ENCODE data around the gene PTPRK.

The PTPRK gene

DNA sequence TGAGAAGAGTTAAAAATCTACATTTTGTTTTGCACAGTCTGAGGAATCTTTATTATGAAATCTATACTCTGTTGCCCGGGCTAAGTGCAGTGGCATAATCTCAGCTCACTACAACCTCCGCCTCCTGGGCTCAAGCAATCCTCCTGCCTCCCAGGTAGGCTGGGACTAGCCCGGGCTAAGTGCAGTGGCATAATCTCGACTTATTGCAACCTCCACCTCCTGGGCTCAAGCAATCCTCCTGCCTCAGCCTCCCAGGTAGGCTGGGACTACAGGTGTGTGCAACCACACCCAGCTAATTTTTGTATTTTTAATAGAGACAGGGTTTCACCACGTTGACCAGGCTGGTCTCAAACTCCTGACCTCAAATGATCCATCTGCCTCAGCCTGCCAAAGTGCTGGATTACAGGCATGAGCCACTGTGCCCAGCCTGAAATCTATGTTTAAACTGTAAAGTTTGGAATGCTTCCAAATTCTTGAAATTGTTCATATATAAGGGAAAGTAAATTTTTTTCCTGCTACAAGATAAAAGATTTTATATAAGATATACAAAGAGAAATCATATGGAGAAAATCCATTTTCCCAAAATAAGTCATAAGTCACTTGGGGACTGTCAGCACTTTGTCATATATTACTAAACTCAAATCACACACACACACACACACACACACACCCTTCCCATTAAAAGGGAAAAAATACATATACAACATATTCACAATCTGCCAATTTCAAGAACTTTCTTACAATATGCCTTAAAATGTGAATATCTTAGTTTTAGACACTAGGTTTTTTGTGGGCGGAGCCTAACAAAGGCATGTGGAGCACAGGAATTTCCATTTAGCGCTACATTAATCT lies 19.4 kb downstream of the PTPRK start:
- Histone ChIP-seq H3K4me1 (ENCODE audit: control insufficient read depth, insufficient read depth, low read length) (peaks cover 41% of the 10 kb centered on the region), H3K27ac (ENCODE audit: low read depth, low read length) (no peak overlapping the region), H3K4me3 (ENCODE audit: low read depth, low read length) (no peak overlapping the region), H3K9me3 (ENCODE audit: control insufficient read depth, insufficient read depth, low read depth, low read length) (no peaks in the 10 kb centered on the region), H3K27me3 (ENCODE audit: control insufficient read depth, insufficient read depth, low read length) (no peaks in the 10 kb centered on the region), H3K36me3 (ENCODE audit: control insufficient read depth, insufficient read depth, low read length) (no peaks in the 10 kb centered on the region), H3K9ac (ENCODE audit: low read length) (no peak overlapping the region)

DNA sequence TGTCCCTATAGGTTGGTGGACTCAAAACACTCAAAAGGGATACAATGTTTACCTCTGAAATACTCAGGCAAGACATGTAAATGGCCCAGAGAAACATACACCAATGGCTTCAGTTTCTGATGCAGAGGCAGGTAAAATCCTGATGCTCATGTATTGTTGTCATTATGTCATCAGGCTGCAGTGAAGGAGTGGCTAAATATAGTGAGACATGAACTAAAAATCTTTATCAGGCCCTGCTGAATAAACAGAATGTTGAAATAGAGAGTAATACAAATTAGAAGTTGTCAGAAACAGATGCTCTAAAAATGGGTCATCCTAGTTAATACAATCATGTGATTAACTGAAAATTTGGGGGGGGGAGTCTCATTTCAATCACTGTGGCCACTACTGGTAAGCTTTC lies 20.4 kb downstream of the PTPRK start:
- no peak overlapping the region for H3K27ac ChIP-seq (ENCODE audit: low read depth, low read length)
- H3K27me3 ChIP-seq (ENCODE audit: control insufficient read depth, insufficient read depth, low read length): no peaks in the 10 kb centered on the region
- H3K36me3 ChIP-seq (ENCODE audit: control insufficient read depth, insufficient read depth, low read length): no peaks in the 10 kb centered on the region
- no peaks in the 10 kb centered on the region for H3K9me3 ChIP-seq (ENCODE audit: control insufficient read depth, insufficient read depth, low read depth, low read length)
- no peak overlapping the region for H3K4me3 ChIP-seq (ENCODE audit: low read depth, low read length)
- no peak overlapping the region for H3K9ac ChIP-seq (ENCODE audit: low read length)
- peaks cover 44% of the 10 kb centered on the region for H3K4me1 ChIP-seq (ENCODE audit: control insufficient read depth, insufficient read depth, low read length)

DNA sequence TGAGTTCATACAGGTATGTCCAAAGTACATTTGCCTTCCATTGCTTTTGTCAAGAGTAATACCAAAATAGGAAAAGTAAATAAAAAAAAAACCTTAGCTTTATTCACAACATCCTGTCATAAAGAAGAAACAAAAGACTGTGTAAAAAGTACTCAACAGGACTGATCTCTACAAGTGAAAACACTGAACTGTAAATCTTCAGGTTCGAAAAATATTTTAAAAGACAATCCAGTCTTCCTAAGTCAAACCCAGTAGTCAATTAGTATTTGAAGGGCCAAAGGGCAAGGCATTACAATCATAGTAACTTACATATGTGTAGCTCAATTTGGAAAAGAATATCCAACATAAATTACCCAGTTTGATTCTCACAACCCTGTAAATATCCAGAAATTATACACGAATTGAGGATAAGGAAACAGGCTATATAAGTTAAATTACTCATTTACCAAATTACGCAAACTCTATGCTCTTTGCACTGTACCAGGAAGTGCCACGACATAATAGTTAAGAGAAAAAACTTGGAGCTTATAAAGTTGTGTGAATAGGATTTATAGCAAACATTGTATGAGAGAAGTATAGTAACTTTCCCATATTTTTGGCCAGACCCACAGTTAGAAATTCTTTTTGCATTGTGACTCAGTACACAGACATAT lies 21.2 kb downstream of the PTPRK start:
- Histone ChIP-seq H3K9ac (ENCODE audit: low read length) (no peak overlapping the region), H3K4me3 (ENCODE audit: low read depth, low read length) (no peak overlapping the region), H3K36me3 (ENCODE audit: control insufficient read depth, insufficient read depth, low read length) (no peaks in the 10 kb centered on the region), H3K9me3 (ENCODE audit: control insufficient read depth, insufficient read depth, low read depth, low read length) (no peaks in the 10 kb centered on the region), H3K27ac (ENCODE audit: low read depth, low read length) (no peak overlapping the region), H3K27me3 (ENCODE audit: control insufficient read depth, insufficient read depth, low read length) (no peaks in the 10 kb centered on the region), H3K4me1 (ENCODE audit: control insufficient read depth, insufficient read depth, low read length) (peaks cover 47% of the 10 kb centered on the region)

DNA sequence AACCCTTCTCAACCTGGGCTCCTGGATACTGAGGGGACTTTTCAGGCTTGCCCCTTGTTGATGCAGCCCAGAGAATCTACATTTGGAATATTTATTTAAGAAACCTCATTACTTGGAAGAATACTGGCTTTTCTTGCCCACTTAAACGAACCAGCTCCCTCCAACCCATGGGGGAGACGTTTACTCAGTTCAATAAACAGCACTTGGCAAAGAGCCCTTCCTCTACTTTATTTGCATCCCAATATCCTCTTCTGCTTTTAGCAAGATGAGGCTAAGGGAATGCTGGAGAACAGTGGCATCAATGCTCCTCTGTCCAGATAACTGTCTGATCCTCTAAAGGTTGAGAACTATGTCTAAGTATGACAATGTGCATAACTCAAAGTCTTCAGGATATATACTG lies 22.2 kb downstream of the PTPRK start:
- Histone ChIP-seq H3K4me1 (ENCODE audit: control insufficient read depth, insufficient read depth, low read length) (peaks cover 52% of the 10 kb centered on the region), H3K4me3 (ENCODE audit: low read depth, low read length) (no peak overlapping the region), H3K9me3 (ENCODE audit: control insufficient read depth, insufficient read depth, low read depth, low read length) (no peaks in the 10 kb centered on the region), H3K27me3 (ENCODE audit: control insufficient read depth, insufficient read depth, low read length) (no peaks in the 10 kb centered on the region), H3K36me3 (ENCODE audit: control insufficient read depth, insufficient read depth, low read length) (no peaks in the 10 kb centered on the region), H3K27ac (ENCODE audit: low read depth, low read length) (no peak overlapping the region), H3K9ac (ENCODE audit: low read length) (no peak overlapping the region)

DNA sequence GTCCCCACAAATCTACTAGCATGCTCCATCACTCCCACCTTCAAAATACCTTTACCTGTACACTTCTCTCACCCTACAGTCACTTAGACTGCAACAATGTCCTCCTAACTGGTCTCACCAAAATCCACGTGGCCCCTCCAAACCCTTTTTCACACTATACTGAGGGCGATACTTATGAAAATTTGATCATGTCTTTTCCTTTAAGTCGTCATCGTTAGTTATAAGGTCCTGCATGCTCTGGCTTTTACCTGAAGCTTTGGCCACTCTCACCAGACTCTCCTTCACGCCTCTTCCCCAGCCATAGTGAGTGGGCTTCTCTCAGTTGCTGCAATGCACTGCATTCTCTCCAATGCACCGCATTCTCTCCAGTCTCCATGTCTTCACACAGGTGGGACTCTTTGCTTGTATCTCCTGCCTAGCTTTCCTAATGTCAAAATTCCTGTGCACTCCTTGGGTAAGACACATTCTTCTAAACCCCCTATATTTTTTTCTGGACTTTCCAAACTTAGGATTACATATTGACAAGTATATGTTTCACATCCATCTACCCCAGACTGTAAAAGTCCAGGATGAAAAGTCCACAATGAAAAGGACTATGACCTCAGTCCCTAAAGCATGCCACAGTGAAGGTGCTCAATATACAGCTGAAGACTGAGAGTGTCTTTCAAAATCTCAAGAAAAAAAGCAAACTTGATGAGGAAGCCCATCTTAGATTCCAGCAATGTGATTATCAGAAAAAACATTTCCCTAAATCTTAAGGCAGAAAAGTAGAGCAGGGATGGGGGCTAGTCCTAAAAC lies 24.7 kb downstream of the PTPRK start:
- Histone ChIP-seq H3K4me3 (ENCODE audit: low read depth, low read length) (no peak overlapping the region), H3K4me1 (ENCODE audit: control insufficient read depth, insufficient read depth, low read length) (peaks cover 73% of the 10 kb centered on the region), H3K36me3 (ENCODE audit: control insufficient read depth, insufficient read depth, low read length) (no peaks in the 10 kb centered on the region), H3K9me3 (ENCODE audit: control insufficient read depth, insufficient read depth, low read depth, low read length) (no peaks in the 10 kb centered on the region), H3K27me3 (ENCODE audit: control insufficient read depth, insufficient read depth, low read length) (no peaks in the 10 kb centered on the region), H3K9ac (ENCODE audit: low read length) (no peak overlapping the region), H3K27ac (ENCODE audit: low read depth, low read length) (no peak overlapping the region)

DNA sequence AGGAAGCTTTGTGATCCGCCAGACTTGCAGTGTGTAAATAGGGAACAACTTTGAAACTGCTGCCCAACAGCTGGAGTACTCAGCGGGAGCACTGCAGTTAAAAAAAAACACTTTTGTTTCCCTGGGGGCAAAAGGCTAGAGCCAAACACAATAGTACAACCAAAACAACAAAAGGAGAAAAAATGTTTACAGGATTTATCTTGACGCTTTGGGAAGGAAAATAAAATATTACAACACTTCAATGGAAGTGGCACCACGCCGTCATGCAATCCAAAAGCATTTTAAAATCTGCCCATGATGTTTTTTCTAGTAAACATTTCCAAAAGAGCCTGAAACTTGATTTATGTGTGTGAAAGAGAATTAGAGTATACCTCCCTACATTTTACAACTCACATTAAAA lies 26.0 kb downstream of the PTPRK start:
- Histone ChIP-seq H3K4me1 (ENCODE audit: control insufficient read depth, insufficient read depth, low read length) (peaks cover 66% of the 10 kb centered on the region), H3K27ac (ENCODE audit: low read depth, low read length) (no peak overlapping the region), H3K36me3 (ENCODE audit: control insufficient read depth, insufficient read depth, low read length) (no peaks in the 10 kb centered on the region; the same call in 1 of the 2 replicates), H3K9me3 (ENCODE audit: control insufficient read depth, insufficient read depth, low read depth, low read length) (no peaks in the 10 kb centered on the region), H3K27me3 (ENCODE audit: control insufficient read depth, insufficient read depth, low read length) (no peaks in the 10 kb centered on the region), H3K4me3 (ENCODE audit: low read depth, low read length) (no peak overlapping the region), H3K9ac (ENCODE audit: low read length) (no peak overlapping the region)

DNA sequence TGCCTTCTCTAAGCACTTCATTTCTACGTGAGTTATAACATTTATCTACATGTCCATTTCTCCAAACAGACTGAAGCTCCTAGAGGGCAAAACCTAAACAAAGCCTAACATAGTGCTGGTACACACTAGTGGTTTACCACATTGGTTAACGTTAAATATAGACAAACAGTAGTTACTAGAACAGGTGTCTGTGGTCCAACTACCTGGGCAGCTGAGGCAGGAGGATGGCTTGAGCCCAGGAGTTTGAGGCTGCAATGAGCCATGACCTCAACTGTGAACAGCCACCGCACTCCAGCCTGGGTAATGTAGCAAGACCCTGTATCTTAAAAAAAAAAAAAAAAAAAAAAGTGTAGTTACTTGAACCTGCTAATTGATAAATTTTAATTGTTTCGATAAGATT lies 26.5 kb downstream of the PTPRK start:
- Histone ChIP-seq H3K4me3 (ENCODE audit: low read depth, low read length) (no peak overlapping the region), H3K9me3 (ENCODE audit: control insufficient read depth, insufficient read depth, low read depth, low read length) (no peaks in the 10 kb centered on the region), H3K27ac (ENCODE audit: low read depth, low read length) (no peak overlapping the region), H3K36me3 (ENCODE audit: control insufficient read depth, insufficient read depth, low read length) (no peaks in the 10 kb centered on the region; the same call in 1 of the 2 replicates), H3K9ac (ENCODE audit: low read length) (no peak overlapping the region), H3K4me1 (ENCODE audit: control insufficient read depth, insufficient read depth, low read length) (peaks cover 60% of the 10 kb centered on the region), H3K27me3 (ENCODE audit: control insufficient read depth, insufficient read depth, low read length) (no peaks in the 10 kb centered on the region)

DNA sequence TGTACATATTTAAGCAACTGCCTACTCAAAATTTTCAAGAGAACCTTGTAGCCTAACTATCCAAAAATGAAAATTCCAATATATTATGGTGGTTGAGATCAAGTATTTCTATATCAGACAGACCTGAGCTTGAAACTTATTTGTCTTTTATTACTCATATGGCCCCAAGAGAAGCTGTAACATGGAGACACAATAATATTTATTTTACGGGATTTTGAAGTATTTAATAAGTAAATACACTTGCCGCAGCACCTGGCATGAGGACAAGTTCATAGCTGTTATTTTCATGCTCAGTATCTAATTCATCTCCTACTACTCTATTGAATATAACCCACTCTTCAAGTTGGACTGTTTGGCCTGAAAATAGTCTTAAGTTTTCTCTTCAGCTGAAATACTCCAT lies 28.0 kb downstream of the PTPRK start:
- Histone ChIP-seq H3K36me3 (ENCODE audit: control insufficient read depth, insufficient read depth, low read length) (no peaks in the 10 kb centered on the region; the same call in 1 of the 2 replicates), H3K27me3 (ENCODE audit: control insufficient read depth, insufficient read depth, low read length) (no peaks in the 10 kb centered on the region), H3K9me3 (ENCODE audit: control insufficient read depth, insufficient read depth, low read depth, low read length) (no peaks in the 10 kb centered on the region), H3K27ac (ENCODE audit: low read depth, low read length) (no peak overlapping the region; the same call in 1 of the 2 replicates), H3K9ac (ENCODE audit: low read length) (no peak overlapping the region), H3K4me3 (ENCODE audit: low read depth, low read length) (no peak overlapping the region), H3K4me1 (ENCODE audit: control insufficient read depth, insufficient read depth, low read length) (peaks cover 47% of the 10 kb centered on the region)

DNA sequence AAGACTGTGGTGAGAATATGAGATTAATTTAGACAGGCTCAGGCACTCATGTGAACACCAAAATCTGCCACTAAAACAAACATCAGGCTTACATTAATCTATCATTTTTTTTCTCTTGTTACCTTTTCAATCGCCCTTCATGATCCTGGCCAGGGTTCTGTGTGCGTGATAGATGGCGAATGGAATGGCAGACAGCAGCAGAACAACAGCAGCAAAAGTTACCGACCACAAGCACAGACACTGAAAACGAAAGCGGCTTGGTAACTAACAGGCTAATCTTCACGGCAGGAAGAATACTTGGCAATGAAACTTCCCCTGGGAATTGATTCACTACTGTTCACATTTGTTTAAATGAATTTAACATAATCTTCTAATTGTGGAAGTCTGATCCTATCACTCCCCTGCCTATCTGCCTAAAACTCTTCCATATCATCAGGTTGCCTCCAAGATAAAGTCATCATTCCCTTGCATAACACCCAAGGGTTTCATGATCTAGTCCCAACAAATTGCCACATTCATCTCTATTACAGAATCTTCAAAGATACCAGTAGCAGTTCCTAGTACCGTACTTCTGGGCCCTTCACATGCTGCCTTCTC lies 28.7 kb downstream of the PTPRK start:
- Histone ChIP-seq H3K27ac (ENCODE audit: low read depth, low read length) (peak overlapping the region; percentile 29; the same call in 1 of the 2 replicates), H3K4me1 (ENCODE audit: control insufficient read depth, insufficient read depth, low read length) (peaks cover 46% of the 10 kb centered on the region), H3K9me3 (ENCODE audit: control insufficient read depth, insufficient read depth, low read depth, low read length) (no peaks in the 10 kb centered on the region), H3K36me3 (ENCODE audit: control insufficient read depth, insufficient read depth, low read length) (no peaks in the 10 kb centered on the region; the same call in 1 of the 2 replicates), H3K27me3 (ENCODE audit: control insufficient read depth, insufficient read depth, low read length) (no peaks in the 10 kb centered on the region), H3K4me3 (ENCODE audit: low read depth, low read length) (no peak overlapping the region), H3K9ac (ENCODE audit: low read length) (no peak overlapping the region)

DNA sequence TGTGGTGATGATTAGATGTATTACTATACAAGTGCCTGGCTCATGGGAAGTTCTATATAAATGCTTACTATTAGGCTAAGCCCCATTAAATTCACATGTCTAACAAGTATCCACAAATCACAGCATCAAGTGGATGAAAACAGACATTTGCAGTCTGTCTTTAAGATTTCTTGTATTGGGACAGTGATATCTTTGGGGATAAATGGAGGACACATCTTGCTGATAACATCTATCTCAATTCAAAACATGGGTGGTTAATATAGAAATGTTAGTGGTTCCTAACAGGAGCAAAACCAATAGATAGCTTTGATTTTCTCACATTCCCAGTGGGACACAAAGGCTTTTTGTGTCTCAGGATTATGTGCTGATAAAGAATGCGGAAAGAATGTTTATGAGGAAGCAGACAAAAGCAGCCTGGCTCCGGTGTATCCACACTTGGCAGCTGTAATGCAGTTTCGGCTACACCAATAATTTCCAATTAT lies 29.3 kb downstream of the PTPRK start:
- H3K4me1 ChIP-seq (ENCODE audit: control insufficient read depth, insufficient read depth, low read length): peaks cover 42% of the 10 kb centered on the region
- H3K27ac ChIP-seq (ENCODE audit: low read depth, low read length): peak overlapping the region; percentile 29; the same call in 1 of the 2 replicates
- no peak overlapping the region for H3K4me3 ChIP-seq (ENCODE audit: low read depth, low read length)
- H3K9me3 ChIP-seq (ENCODE audit: control insufficient read depth, insufficient read depth, low read depth, low read length): no peaks in the 10 kb centered on the region
- H3K27me3 ChIP-seq (ENCODE audit: control insufficient read depth, insufficient read depth, low read length): no peaks in the 10 kb centered on the region
- no peak overlapping the region for H3K9ac ChIP-seq (ENCODE audit: low read length)
- no peaks in the 10 kb centered on the region; the same call in 1 of the 2 replicates for H3K36me3 ChIP-seq (ENCODE audit: control insufficient read depth, insufficient read depth, low read length)

Data from HUES6 (cell line).